ENCODE data around the gene SLC11A2.

DNA sequence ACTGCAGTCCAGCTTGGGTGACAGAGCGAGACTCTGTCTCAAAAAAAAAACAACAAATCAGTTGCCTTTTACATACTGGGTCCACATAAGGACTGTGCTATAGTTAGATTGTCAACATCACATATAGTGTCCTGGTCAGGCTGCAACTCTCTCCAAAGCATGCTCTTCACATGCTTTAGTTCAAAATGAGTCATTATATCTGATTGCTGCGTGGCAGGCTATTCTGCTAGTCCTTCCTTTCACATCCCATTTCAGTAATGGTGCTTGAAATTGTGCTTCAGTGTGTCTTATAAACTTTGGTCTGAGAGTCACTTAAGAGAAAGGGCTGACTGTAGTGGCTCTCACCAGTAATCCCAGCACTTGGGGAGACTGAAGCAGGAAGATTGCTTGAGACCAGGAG is 28.9 kb upstream of the SLC11A2 start:
- TF ChIP-seq, protein P1, sequence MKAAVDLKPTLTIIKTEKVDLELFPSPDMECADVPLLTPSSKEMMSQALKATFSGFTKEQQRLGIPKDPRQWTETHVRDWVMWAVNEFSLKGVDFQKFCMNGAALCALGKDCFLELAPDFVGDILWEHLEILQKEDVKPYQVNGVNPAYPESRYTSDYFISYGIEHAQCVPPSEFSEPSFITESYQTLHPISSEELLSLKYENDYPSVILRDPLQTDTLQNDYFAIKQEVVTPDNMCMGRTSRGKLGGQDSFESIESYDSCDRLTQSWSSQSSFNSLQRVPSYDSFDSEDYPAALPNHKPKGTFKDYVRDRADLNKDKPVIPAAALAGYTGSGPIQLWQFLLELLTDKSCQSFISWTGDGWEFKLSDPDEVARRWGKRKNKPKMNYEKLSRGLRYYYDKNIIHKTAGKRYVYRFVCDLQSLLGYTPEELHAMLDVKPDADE (IDR thresholded peaks at IDR 0.05) = no peak
- TF ChIP-seq, protein P2, sequence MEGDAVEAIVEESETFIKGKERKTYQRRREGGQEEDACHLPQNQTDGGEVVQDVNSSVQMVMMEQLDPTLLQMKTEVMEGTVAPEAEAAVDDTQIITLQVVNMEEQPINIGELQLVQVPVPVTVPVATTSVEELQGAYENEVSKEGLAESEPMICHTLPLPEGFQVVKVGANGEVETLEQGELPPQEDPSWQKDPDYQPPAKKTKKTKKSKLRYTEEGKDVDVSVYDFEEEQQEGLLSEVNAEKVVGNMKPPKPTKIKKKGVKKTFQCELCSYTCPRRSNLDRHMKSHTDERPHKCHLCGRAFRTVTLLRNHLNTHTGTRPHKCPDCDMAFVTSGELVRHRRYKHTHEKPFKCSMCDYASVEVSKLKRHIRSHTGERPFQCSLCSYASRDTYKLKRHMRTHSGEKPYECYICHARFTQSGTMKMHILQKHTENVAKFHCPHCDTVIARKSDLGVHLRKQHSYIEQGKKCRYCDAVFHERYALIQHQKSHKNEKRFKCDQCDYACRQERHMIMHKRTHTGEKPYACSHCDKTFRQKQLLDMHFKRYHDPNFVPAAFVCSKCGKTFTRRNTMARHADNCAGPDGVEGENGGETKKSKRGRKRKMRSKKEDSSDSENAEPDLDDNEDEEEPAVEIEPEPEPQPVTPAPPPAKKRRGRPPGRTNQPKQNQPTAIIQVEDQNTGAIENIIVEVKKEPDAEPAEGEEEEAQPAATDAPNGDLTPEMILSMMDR (conservative IDR thresholded peaks at IDR 0.05; ENCODE audit: low read depth in 2 of 2) = no peak
- TF ChIP-seq ZNF114 (CRISPR knock-in tag; IDR thresholded peaks at IDR 0.05) = no peak
- no peak for TF ChIP-seq POLR2AphosphoS5 (IDR thresholded peaks at IDR 0.05; ENCODE audit: low read depth)
- no peak for TF ChIP-seq CREB1 (CRISPR knock-in tag; IDR thresholded peaks at IDR 0.05; ENCODE audit: low read depth)
- TF ChIP-seq EZH2 (IDR thresholded peaks at IDR 0.05; ENCODE audit: low read depth, unreplicated experiment) = no peak
- TF ChIP-seq NANOG (IDR thresholded peaks at IDR 0.05; ENCODE audit: borderline replicate concordance) = no peak
- no peak for TF ChIP-seq EZH2phosphoT487 (IDR thresholded peaks at IDR 0.05; ENCODE audit: unreplicated experiment)
- TF ChIP-seq, protein P3, sequence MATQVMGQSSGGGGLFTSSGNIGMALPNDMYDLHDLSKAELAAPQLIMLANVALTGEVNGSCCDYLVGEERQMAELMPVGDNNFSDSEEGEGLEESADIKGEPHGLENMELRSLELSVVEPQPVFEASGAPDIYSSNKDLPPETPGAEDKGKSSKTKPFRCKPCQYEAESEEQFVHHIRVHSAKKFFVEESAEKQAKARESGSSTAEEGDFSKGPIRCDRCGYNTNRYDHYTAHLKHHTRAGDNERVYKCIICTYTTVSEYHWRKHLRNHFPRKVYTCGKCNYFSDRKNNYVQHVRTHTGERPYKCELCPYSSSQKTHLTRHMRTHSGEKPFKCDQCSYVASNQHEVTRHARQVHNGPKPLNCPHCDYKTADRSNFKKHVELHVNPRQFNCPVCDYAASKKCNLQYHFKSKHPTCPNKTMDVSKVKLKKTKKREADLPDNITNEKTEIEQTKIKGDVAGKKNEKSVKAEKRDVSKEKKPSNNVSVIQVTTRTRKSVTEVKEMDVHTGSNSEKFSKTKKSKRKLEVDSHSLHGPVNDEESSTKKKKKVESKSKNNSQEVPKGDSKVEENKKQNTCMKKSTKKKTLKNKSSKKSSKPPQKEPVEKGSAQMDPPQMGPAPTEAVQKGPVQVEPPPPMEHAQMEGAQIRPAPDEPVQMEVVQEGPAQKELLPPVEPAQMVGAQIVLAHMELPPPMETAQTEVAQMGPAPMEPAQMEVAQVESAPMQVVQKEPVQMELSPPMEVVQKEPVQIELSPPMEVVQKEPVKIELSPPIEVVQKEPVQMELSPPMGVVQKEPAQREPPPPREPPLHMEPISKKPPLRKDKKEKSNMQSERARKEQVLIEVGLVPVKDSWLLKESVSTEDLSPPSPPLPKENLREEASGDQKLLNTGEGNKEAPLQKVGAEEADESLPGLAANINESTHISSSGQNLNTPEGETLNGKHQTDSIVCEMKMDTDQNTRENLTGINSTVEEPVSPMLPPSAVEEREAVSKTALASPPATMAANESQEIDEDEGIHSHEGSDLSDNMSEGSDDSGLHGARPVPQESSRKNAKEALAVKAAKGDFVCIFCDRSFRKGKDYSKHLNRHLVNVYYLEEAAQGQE (IDR thresholded peaks at IDR 0.05; ENCODE audit: unreplicated experiment) = no peak
- TF ChIP-seq ZNF331 (CRISPR knock-in tag; IDR thresholded peaks at IDR 0.05; ENCODE audit: low read depth) = no peak
- no peak for TF ChIP-seq JUNB (IDR thresholded peaks at IDR 0.05; ENCODE audit: unreplicated experiment)

Data from GM23338 (cell line).